HG03442 (cell line): ENCODE measurements around the gene FRK.
"Not testable (repeated sequence)": the region's sequence is repeated elsewhere in the genome, so short reads cannot be mapped to it uniquely, and the experiment has no call there.

Experiments
- ATAC-seq: cut with Tn5 transposase; IDR thresholded peaks from one replicate; pipeline ENCODE4 v1.9.1; 2021; ENCODE audit warnings: mild to moderate bottlenecking, moderate library complexity; ENCODE audit not compliant: unreplicated experiment

The FRK gene

DNA sequence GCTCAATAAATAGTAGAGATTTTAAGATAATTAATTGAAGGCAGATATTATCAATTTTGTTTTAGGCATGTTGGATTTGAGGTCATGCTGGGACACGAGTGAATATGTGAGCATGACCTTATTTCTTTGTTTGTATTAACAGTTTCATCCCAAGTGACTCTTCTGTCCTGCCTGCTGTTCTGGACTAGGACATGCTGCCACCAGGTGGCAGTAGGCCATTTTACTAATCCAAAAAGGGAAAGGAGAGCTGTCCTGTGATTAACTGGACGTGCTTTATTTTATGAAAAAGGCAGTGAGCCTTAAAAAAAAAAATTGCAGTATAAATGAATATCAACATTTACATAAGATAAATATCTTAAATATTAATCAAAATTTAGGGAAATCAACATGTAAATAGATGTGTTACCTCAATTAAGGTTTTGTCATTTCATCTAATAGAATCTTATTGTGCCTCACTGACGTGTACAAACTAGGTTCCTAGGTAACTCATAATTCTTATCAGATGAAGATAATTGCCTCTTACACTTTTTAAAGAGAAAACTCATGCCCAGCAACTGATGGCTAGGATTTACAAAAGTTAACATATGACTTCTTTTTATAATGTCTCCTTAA lies 49.8 kb downstream of the FRK start:
- ATAC-seq, result peak; percentile 32

GRCh38 chr6:116010386-116010785 lies 50.3 kb downstream of the FRK start:
- no peak for ATAC-seq

DNA sequence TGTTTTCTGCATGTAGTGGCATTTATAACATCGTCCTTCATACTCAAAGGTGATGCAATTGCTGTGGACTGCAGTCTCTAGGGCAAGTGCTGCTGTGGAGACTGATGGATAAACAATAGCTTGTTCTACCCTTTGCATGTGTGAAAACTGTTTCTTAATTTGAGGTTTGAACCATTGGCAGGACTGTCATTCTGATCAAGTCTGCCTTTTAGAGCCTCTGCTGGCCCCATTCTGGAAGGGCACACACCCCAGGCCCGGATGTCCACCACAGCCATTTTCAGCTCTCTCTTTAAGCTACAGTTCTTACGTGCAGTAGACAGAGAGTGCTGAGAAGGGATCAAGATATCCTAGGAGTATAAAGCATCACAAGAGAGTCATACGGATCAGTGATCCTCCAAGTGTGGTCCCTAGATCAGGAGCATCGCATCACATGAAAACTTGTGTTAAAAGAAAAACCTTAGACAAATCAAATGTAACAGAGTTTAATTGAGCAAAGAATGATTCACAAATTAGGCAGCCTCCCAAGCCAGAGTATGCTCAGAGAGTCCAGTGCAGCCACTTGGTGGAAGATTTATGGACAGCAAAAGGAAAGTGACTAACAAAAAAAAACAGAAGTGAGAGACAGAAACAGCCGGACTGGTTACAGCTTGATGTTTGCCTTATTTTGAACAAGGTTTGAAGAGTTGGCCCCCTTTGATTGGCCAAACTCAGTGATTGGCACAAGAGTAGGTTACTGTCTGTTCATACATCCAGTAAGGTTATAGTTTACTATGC lies 52.0 kb downstream of the FRK start:
- peak; percentile 57 for ATAC-seq

- no peak for ATAC-seq
Measured at GRCh38 chr6:116004841-116005815, 55.6 kb downstream of the FRK start.

GRCh38 chr6:116003668-116004067 lies 57.0 kb downstream of the FRK start:
- peak; percentile 96 for ATAC-seq

- ATAC-seq, result no peak
Measured at GRCh38 chr6:116002756-116003155, 57.9 kb downstream of the FRK start.

DNA sequence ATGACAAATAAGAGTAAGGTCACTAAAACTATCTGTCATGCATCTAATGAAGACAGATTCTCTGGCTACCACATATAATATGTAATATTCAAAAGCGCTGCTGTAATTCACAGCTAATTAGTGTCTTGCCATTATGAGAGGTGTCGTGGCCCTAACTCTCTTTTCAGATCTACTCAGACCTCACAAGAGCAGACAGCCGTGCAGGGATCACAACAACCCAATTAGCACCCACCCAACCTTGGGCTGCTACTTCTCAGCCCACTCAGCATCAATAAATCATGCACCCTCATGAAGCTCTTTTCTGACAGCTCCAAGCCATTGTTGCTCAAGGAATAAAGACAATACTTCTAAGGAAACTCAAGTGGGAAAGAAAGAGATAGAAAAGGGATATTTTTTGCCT lies 61.5 kb downstream of the FRK start:
- ATAC-seq, result no peak

DNA sequence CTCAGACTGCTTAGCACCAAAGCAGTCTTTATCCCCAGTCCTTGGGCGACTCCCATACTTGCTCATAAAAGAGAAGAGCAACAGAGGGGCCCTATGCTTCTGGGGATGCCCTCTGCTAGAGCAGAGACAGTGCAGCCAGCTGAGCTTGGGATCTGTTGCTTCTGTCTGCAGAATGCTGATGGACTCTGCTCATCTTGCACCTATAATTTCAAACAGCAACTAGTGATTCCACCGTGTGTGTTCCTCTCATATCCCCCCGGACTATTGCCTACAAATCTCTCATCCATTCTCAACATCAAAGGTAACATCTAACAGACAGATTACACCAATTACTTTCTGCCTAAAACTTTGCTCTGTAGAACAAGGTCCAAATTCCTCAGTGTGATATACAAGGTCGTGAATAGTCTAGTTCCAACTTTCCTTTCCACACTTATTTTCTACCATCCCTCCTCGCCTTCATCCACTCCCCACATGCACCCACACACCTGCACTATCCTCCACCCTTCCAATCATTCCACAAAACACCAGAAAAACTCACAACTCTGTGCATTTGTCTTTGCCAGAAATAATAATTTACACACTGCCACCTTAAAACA lies 62.6 kb downstream of the FRK start:
- no peak for ATAC-seq

- no peak for ATAC-seq
Measured at GRCh38 chr6:115986026-115986425, 74.7 kb downstream of the FRK start.

DNA sequence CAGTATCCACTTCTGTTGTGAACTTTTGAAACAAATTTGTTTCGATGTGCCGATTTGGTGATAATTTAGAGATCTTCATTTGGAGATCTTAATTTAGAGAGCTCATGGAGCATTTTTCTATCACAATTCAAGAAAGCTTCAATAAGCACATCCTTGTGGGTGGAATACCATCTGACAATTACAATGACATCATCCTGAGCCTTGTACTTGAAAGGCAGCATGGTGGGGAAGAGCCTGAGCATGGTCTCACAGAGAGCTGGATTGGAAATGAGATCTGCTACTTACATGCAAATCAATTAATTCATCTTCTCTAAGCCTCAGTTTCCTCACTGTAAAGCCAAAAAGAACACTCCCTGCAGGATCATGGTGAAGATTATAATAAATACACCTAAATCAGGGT lies 75.9 kb downstream of the FRK start:
- no peak for ATAC-seq

- ATAC-seq, result no peak
Measured at GRCh38 chr6:115983998-115984397, 76.7 kb downstream of the FRK start.

DNA sequence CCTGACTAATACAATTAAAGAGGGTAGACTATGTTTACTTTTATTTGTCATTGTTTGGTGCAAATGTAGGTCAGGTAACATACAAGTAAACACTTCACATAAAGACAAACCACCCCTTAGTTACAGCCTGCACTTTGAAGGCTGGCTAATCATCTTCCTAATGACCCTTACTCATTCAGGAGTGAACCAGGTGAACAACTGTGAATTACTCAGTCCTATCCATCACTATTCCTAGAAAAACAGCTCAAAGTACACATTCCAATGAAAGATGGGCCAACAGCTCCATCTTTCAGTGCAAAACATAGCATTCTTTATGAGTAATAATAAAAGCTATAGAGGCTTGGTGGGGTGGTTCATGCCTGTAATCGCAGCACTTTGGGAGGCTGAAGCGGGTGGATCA lies 78.2 kb downstream of the FRK start:
- ATAC-seq, result no peak

GRCh38 chr6:115977220-115977619 lies 83.5 kb downstream of the FRK start:
- no peak for ATAC-seq

GRCh38 chr6:115976321-115976870 lies 84.3 kb downstream of the FRK start:
- ATAC-seq, result no peak

DNA sequence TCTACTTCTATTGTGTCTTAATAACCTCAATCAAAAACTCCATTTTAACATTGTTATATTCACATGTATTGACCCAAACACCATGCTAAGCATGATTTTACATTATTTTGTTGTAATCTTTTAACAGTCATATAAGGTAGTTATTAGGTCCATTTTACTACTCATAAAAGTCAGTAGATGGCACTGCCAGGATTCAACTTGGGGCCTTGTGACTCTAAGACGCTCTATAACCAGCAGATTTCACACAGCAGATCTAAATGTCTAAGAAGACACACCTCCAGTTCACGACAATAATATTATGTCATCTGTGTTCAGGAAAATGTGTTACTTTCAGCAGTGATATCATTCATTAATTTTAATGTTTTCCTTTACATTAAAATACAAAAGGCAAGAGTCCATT lies 88.0 kb downstream of the FRK start:
- peak; percentile 50 for ATAC-seq

DNA sequence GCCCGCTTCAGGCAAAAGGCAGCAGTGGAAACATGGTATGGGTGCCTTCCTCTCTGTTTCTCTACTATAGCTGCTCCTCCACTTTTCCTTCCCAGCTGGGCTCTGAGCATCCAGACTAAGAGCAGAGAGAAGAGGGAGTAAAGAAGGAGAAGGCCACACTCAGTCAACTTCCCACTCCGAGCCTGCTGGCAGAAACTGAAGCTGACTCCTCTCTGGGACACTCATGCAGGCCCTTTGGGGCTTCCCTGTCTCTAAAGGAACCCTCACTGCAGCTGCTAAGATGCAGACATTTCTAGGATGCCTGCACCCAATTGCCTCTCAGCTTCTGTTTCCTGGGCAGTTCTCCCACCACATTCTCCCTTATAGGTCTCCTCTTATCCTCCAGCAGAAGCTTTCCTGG lies 88.9 kb downstream of the FRK start:
- ATAC-seq, result no peak

- ATAC-seq, result no peak
Measured at GRCh38 chr6:115969930-115970273, 90.8 kb downstream of the FRK start.

DNA sequence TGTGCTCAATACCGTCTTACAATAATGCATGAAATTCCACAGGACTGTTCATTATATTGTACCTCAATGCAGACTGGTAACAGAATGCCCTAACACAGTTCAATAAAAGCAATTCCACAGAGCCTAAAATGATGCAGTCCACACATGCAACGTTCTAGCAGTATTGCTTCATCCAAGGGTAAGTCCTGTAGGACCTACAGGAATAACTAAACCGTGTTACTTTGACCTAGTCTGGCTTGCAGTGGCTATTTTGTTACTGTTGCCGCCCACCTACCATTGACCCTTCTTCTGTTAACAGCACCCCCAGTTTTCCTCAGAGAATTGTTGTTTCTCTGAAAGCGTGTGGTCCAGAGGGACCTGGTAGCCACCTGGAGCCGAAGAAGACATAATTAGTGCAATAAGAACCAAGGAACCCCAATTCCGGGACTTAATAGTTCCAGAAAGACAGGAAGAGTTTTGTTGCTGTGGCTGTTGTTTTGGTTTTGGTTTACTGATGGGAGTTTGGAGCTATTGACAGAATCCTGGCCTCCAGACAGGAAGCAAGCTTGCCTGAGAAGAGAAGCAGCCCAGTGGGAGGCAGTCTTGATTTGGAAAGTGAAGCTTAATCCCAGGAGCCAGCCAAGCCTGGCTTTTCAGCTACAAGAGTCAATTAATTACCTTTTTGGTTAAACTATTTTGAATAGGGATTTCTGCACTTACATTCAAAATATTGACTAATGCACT lies 91.3 kb downstream of the FRK start:
- ATAC-seq, result no peak

- ATAC-seq, result not testable (repeated sequence)
Measured at GRCh38 chr6:115960286-115960685, 100.4 kb downstream of the FRK start.

- no peak for ATAC-seq
Measured at GRCh38 chr6:115958958-115959357, 101.7 kb downstream of the FRK start.
